OCI-LY1 (cell line): ENCODE data around the gene RFX2.
A peak's percentile ranks its signal among the peaks of the same experiment; 100 is the strongest.

Experiments
- H2AFZ ChIP-seq: fragments of 200-600 bp; sonication (generic), shearing (Covaris generic); 2 replicates; pipeline ENCODE4 v1.6.0; 2014; ENCODE audit warnings: antibody characterized with exemption, mild to moderate bottlenecking, low read length
- H3F3A ChIP-seq: fragments of 200-600 bp; sonication (generic), shearing (Covaris generic); 2 replicates; pipeline ENCODE4 v1.6.0; 2014; ENCODE audit warnings: mild to moderate bottlenecking, antibody characterized with exemption, low read length, moderate library complexity; ENCODE audit not compliant: insufficient read depth
- H3K27ac ChIP-seq: fragments of 200-600 bp; sonication (generic); 2 replicates; pipeline ENCODE4 v1.5.1; 2014; ENCODE audit warnings: low read length, mixed run types, mild to moderate bottlenecking, low read depth; ENCODE audit not compliant: poor library complexity, severe bottlenecking
- H3K27me3 ChIP-seq: fragments of 200-600 bp; sonication (generic); 2 replicates; pipeline ENCODE4 v1.6.0; 2014; ENCODE audit warnings: antibody characterized with exemption, mild to moderate bottlenecking, low read length, moderate library complexity; ENCODE audit not compliant: insufficient read depth
- H3K36me3 ChIP-seq: fragments of 200-600 bp; sonication (generic); 2 replicates; pipeline ENCODE4 v1.6.1; 2014; ENCODE audit warnings: mild to moderate bottlenecking, antibody characterized with exemption, low read length, moderate library complexity, mixed read lengths; ENCODE audit not compliant: insufficient read depth
- H3K4me1 ChIP-seq: fragments of 200-600 bp; sonication (generic); 2 replicates; pipeline ENCODE4 v1.5.1; 2014; ENCODE audit warnings: mild to moderate bottlenecking, low read length, moderate library complexity; ENCODE audit not compliant: insufficient read depth, severe bottlenecking
- H3K4me2 ChIP-seq: fragments of 200-600 bp; sonication (generic), shearing (Covaris generic); 2 replicates; pipeline ENCODE4 v1.6.1; 2014; ENCODE audit warnings: low read length
- H3K4me3 ChIP-seq: fragments of 200-600 bp; sonication (generic); 2 replicates; pipeline ENCODE4 v1.5.1; 2014; ENCODE audit warnings: low read length, low read depth, mild to moderate bottlenecking, mixed read lengths; ENCODE audit not compliant: poor library complexity, severe bottlenecking
- H3K79me2 ChIP-seq: fragments of 200-600 bp; shearing (Covaris generic); 2 replicates; pipeline ENCODE4 v1.6.1; 2016; ENCODE audit warnings: mixed run types, low read length, mixed read lengths; ENCODE audit not compliant: insufficient read depth
- H3K9ac ChIP-seq: fragments of 200-600 bp; sonication (generic), shearing (Covaris generic); 2 replicates; pipeline ENCODE4 v1.6.1; 2014; ENCODE audit warnings: mild to moderate bottlenecking, low read length, mixed read lengths
- H3K9me2 ChIP-seq: fragments of 200-600 bp; sonication (generic), shearing (Covaris generic); 2 replicates; pipeline ENCODE4 v1.6.1; 2014; ENCODE audit warnings: low read depth, mild to moderate bottlenecking, low read length, mixed read lengths
- H3K9me3 ChIP-seq: fragments of 200-600 bp; shearing (Covaris generic); 2 replicates; pipeline ENCODE4 v1.6.1; 2014; ENCODE audit warnings: low read length, mixed read lengths
- H4K20me1 ChIP-seq: fragments of 200-600 bp; sonication (generic), shearing (Covaris generic); 2 replicates; pipeline ENCODE4 v1.6.0; 2016; ENCODE audit warnings: mild to moderate bottlenecking, low read length; ENCODE audit not compliant: insufficient read depth
- CTCF ChIP-seq: fragments of 200-600 bp; sonication (generic), shearing (Covaris generic); IDR thresholded peaks from 2 replicates; pipeline ENCODE4 v1.5.1; 2017; ENCODE audit warnings: mild to moderate bottlenecking, antibody characterized with exemption, low read length, moderate library complexity, mixed read lengths
- EZH2 ChIP-seq: fragments of 200-600 bp; sonication (generic), shearing (Covaris generic); IDR thresholded peaks from 2 replicates; pipeline ENCODE4 v1.8.0; 2017; ENCODE audit warnings: borderline replicate concordance, mixed run types, mild to moderate bottlenecking, antibody characterized with exemption, low read length, moderate library complexity, mixed read lengths

RFX2 gene

DNA sequence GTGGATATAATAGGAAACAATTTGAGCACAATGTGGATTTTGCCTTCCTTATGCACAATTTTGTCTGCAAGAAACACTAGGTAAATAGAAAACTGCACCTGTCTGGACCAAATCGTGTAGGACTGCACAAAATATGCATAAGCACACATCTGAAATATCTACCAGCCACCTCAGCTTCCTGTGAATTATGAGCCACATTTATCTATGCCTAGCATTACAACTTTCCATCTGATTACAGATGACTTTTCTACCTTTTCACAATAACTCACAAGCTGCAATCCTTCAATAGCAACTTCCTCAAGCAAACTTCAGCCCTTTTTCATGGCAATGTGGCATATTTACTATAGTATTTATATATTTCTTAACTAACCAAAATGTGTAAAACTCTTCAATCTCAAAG, 5.7 kb upstream of the RFX2 start:
- no peak overlapping the region for H3K4me2 ChIP-seq
- H3F3A ChIP-seq, result no peaks in the 10 kb centered on the region
- H3K4me3 ChIP-seq, result no peak overlapping the region
- H2AFZ ChIP-seq, result no peak overlapping the region
- H3K9ac ChIP-seq, result no peak overlapping the region
- H3K36me3 ChIP-seq, result no peaks in the 10 kb centered on the region; the same call in 1 of the 2 replicates
- no peaks in the 10 kb centered on the region for H4K20me1 ChIP-seq
- H3K27ac ChIP-seq, result no peak overlapping the region
- TF ChIP-seq CTCF (no peak), EZH2 (no peak)
- H3K9me3 ChIP-seq, result no peaks in the 10 kb centered on the region; the same call in 1 of the 2 replicates
- H3K27me3 ChIP-seq, result peaks cover 3% of the 10 kb centered on the region; the same call in 1 of the 2 replicates
- no peaks in the 10 kb centered on the region for H3K9me2 ChIP-seq
- H3K79me2 ChIP-seq, result no peaks in the 10 kb centered on the region
- H3K4me1 ChIP-seq, result no peaks in the 10 kb centered on the region

- H3K36me3 ChIP-seq, result no peaks in the 10 kb centered on the region; the same call in 1 of the 2 replicates
- H3K4me1 ChIP-seq, result peaks cover 12% of the 10 kb centered on the region
- no peaks in the 10 kb centered on the region for H3K79me2 ChIP-seq
- no peak overlapping the region for H3K4me3 ChIP-seq
- H3K4me2 ChIP-seq, result no peak overlapping the region
- no peak for TF ChIP-seq EZH2
- no peak for TF ChIP-seq CTCF
- H3K27me3 ChIP-seq, result peaks cover 3% of the 10 kb centered on the region; the same call in 1 of the 2 replicates
- no peaks in the 10 kb centered on the region for H3F3A ChIP-seq
- H3K9ac ChIP-seq, result no peak overlapping the region
- no peak overlapping the region for H2AFZ ChIP-seq
- no peak overlapping the region for H3K27ac ChIP-seq
- H3K9me3 ChIP-seq, result no peaks in the 10 kb centered on the region; the same call in 1 of the 2 replicates
- no peaks in the 10 kb centered on the region for H3K9me2 ChIP-seq
- no peaks in the 10 kb centered on the region for H4K20me1 ChIP-seq
Observed at GRCh38 chr19:6113616-6114188, 3.4 kb upstream of the RFX2 start.

DNA sequence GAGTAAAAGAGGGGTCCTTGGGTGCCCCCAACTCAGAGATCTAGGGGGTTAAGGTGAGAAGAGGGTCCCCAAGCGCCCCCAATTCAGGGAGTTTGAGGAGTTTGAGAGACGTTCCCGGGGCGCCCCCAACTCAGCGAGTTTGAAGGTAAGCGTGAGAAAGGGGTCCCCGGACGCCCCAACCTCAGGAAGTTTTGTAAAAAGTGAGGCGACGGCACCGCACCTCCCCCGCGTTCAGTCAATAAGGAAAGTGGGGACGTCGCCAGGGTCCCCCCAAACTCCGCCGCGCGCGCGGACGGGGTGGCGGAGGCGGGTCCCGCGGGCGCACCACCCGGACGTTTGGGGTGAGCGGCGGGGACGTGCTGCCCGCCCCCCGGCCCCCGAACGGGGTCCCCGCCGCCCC, 353 bp downstream of the RFX2 start:
- no peak overlapping the region for H3K27ac ChIP-seq
- no peaks in the 10 kb centered on the region for H4K20me1 ChIP-seq
- H3K9me3 ChIP-seq, result no peaks in the 10 kb centered on the region; the same call in 1 of the 2 replicates
- peak overlapping the region; percentile 67 for H3K4me2 ChIP-seq
- TF ChIP-seq EZH2 (no peak), CTCF (no peak)
- no peak overlapping the region for H2AFZ ChIP-seq
- H3K4me1 ChIP-seq, result peaks cover 12% of the 10 kb centered on the region
- 0 out of 2 replicates have a peak, but pooled peaks cover 3% of the 10 kb centered on the region for H3F3A ChIP-seq
- H3K36me3 ChIP-seq, result no peaks in the 10 kb centered on the region; the same call in 1 of the 2 replicates
- peak overlapping the region; percentile 61 for H3K4me3 ChIP-seq
- H3K27me3 ChIP-seq, result no peaks in the 10 kb centered on the region; the same call in 1 of the 2 replicates
- H3K79me2 ChIP-seq, result no peaks in the 10 kb centered on the region
- H3K9me2 ChIP-seq, result no peaks in the 10 kb centered on the region
- no peak overlapping the region; the same call in 1 of the 2 replicates for H3K9ac ChIP-seq
